Progenitor cell of endocrine pancreas (in vitro differentiated cells): ENCODE results near the gene PSEN1. TPM values are rescaled to one million over a fixed set of nuclear protein-coding genes. Genes with fewer than 3 reads are reported as not detected.

ENCODE experiments used
- DNase-seq: peaks from one replicate; pipeline ENCODE4 v3.0.0; 2021; ENCODE audit warnings: low spot score; ENCODE audit not compliant: unreplicated experiment
- H3K27ac Mint-ChIP-seq: 2 replicates; pipeline ENCODE4 v1.8.0; 2021; ENCODE audit warnings: mild to moderate bottlenecking, moderate library complexity, mixed read lengths
- H3K27me3 Mint-ChIP-seq: 2 replicates; pipeline ENCODE4 v1.8.0; 2021; ENCODE audit warnings: mixed read lengths
- H3K36me3 Mint-ChIP-seq: 2 replicates; pipeline ENCODE4 v1.8.0; 2022; ENCODE audit warnings: mixed read lengths; ENCODE audit not compliant: insufficient read depth
- H3K4me1 Mint-ChIP-seq: 2 replicates; pipeline ENCODE4 v1.8.0; 2021; ENCODE audit warnings: low read depth, mixed read lengths
- H3K4me3 Mint-ChIP-seq: 2 replicates; pipeline ENCODE4 v1.8.0; 2021; ENCODE audit warnings: low read depth, mild to moderate bottlenecking, moderate library complexity, mixed read lengths
- H3K9me3 Mint-ChIP-seq: 2 replicates; pipeline ENCODE4 v1.8.0; 2021; ENCODE audit warnings: low read depth, mixed read lengths
- CTCF ChIP-seq: fragments of 200-600 bp; sonication (generic); IDR thresholded peaks from one replicate; pipeline ENCODE4 v1.5.0; 2021; ENCODE audit warnings: antibody characterized with exemption, mild to moderate bottlenecking; ENCODE audit not compliant: unreplicated experiment
- total RNA-seq: library from RNA; stranded (reverse); gene quantifications from 2 replicates; pipeline ENCODE4 v1.2.1, GENCODE V29; 2021

The PSEN1 gene
- total RNA-seq, 1 donor from 2014 or later, result 61.7 TPM

- no peaks in the 10 kb centered on the region for H3K27me3 Mint-ChIP-seq
- H3K9me3 Mint-ChIP-seq, result no peaks in the 10 kb centered on the region
- no peaks in the 10 kb centered on the region for H3K4me1 Mint-ChIP-seq
- no peak overlapping the region for H3K27ac Mint-ChIP-seq
- H3K36me3 Mint-ChIP-seq, result peaks cover 18% of the 10 kb centered on the region
- no peak for DNase-seq
- TF ChIP-seq CTCF, result no peak
- no peak overlapping the region for H3K4me3 Mint-ChIP-seq
These were observed 75.1 kb downstream of the PSEN1 start for GRCh38 chr14:73211251-73212040.

- no peak for DNase-seq
- no peak overlapping the region for H3K27ac Mint-ChIP-seq
- H3K27me3 Mint-ChIP-seq, result no peaks in the 10 kb centered on the region
- TF ChIP-seq CTCF, result no peak
- H3K4me1 Mint-ChIP-seq, result no peaks in the 10 kb centered on the region
- H3K36me3 Mint-ChIP-seq, result peaks cover 26% of the 10 kb centered on the region
- no peak overlapping the region for H3K4me3 Mint-ChIP-seq
- H3K9me3 Mint-ChIP-seq, result no peaks in the 10 kb centered on the region
These were observed 79.7 kb downstream of the PSEN1 start for GRCh38 chr14:73216030-73216429.

GRCh38 chr14:73217411-73217810 is 81.1 kb downstream of the PSEN1 start:
- peaks cover 26% of the 10 kb centered on the region for H3K36me3 Mint-ChIP-seq
- H3K27ac Mint-ChIP-seq, result no peak overlapping the region
- H3K4me3 Mint-ChIP-seq, result no peak overlapping the region
- TF ChIP-seq CTCF, result no peak
- H3K27me3 Mint-ChIP-seq, result no peaks in the 10 kb centered on the region
- no peaks in the 10 kb centered on the region for H3K4me1 Mint-ChIP-seq
- DNase-seq, result no peak
- no peaks in the 10 kb centered on the region for H3K9me3 Mint-ChIP-seq

- Mint-ChIP-seq H3K4me1 (no peaks in the 10 kb centered on the region), H3K9me3 (no peaks in the 10 kb centered on the region), H3K27ac (no peak overlapping the region), H3K4me3 (no peak overlapping the region), H3K36me3 (peaks cover 22% of the 10 kb centered on the region), H3K27me3 (no peaks in the 10 kb centered on the region)
- no peak for DNase-seq
- TF ChIP-seq CTCF, result no peak
These were observed 83.8 kb downstream of the PSEN1 start for GRCh38 chr14:73220061-73220460.

- Mint-ChIP-seq H3K27me3 (no peaks in the 10 kb centered on the region), H3K36me3 (peaks cover 22% of the 10 kb centered on the region), H3K9me3 (no peaks in the 10 kb centered on the region), H3K4me3 (no peak overlapping the region), H3K27ac (no peak overlapping the region), H3K4me1 (no peaks in the 10 kb centered on the region)
- no peak for TF ChIP-seq CTCF
- DNase-seq, result no peak
These were observed 84.3 kb downstream of the PSEN1 start for GRCh38 chr14:73220634-73221033.
